ENCODE measurements around the gene NKPD1.

- TF ChIP-seq POLR2A (IDR thresholded peaks at IDR 0.05) (no peak), EP300 (IDR thresholded peaks at IDR 0.05) (no peak)
- TF ChIP-seq, protein P1, sequence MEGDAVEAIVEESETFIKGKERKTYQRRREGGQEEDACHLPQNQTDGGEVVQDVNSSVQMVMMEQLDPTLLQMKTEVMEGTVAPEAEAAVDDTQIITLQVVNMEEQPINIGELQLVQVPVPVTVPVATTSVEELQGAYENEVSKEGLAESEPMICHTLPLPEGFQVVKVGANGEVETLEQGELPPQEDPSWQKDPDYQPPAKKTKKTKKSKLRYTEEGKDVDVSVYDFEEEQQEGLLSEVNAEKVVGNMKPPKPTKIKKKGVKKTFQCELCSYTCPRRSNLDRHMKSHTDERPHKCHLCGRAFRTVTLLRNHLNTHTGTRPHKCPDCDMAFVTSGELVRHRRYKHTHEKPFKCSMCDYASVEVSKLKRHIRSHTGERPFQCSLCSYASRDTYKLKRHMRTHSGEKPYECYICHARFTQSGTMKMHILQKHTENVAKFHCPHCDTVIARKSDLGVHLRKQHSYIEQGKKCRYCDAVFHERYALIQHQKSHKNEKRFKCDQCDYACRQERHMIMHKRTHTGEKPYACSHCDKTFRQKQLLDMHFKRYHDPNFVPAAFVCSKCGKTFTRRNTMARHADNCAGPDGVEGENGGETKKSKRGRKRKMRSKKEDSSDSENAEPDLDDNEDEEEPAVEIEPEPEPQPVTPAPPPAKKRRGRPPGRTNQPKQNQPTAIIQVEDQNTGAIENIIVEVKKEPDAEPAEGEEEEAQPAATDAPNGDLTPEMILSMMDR (IDR thresholded peaks at IDR 0.05) = no peak
Observed at GRCh38 chr19:45151320-45151719, 9.5 kb downstream of the NKPD1 start.
